ENCODE data around the gene RPRD1B.

Gene RPRD1B

DNA sequence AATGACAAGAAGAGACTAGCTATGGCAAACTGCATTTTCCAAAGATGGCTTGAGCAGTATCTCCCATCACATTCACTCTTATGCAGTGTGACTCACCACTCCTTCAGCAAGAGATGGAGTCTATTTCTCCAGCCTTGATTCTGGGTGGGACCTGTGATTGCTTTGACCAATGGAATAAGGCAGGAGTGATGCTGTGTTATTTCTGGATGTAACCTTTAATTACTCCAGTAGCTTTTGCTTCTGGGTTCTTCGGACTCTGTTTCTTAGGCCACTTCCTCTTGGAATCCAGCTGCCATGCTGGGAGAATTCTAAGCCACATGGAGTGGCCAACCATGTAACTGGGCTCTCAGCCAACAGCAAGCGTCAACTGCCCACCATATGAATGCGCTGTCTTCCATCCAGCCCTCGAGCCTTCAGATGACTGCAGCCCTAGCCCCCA lies 80.8 kb downstream of the RPRD1B start:
- intact Hi-C loops (cut with micrococcal nuclease): no loop called here
- Mint-ChIP-seq H3K9me3 (no peaks in the 10 kb centered on the region), H3K4me1 (ENCODE audit: low read depth) (peaks cover 35% of the 10 kb centered on the region), H3K27ac (no peak overlapping the region), H3K27me3 (no peaks in the 10 kb centered on the region), H3K36me3 (ENCODE audit: low read depth) (no peaks in the 10 kb centered on the region), H3K4me3 (no peak overlapping the region)

DNA sequence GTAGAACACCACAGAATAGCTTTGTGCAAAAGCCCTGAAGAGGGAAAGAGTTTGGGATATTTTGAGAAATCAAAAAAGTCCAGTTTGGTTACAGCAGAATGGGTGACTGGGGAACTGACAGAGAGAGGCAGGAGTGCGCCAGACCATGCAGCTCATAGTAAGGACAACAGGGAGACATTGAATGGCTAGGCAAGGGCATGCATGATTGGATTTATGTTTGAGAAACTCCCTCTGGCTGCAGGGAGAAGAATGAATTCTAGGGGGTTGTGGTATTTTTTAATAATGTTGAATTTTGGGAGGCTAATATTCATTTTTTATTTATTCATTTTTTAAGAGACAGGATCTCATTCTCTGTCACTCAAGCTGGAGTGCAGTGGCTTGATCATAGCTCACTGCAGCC lies 81.7 kb downstream of the RPRD1B start:
- Mint-ChIP-seq H3K9me3 (no peaks in the 10 kb centered on the region), H3K27ac (no peak overlapping the region), H3K36me3 (ENCODE audit: low read depth) (no peaks in the 10 kb centered on the region), H3K4me3 (no peak overlapping the region), H3K27me3 (no peaks in the 10 kb centered on the region), H3K4me1 (ENCODE audit: low read depth) (peaks cover 33% of the 10 kb centered on the region)
- intact Hi-C loops (cut with micrococcal nuclease): no loop called here

DNA sequence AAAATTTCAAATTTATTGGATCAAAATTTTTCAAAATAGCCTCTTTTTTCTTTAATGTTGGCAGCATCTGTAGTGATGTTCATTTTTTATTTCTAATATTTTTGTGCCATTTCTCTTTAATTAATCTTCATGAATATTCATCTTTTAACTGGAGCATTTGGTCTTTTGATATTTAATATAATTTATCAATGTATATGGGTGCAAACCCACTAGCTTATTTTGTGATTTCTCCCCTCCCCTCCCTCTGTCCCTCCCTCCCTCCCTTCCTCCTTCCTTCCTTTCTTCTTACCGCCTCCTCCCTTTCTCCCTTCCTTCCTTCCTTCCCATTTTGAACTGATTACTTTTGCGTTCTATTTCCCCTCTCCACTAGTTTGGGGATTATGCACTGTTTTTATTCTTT lies 82.3 kb downstream of the RPRD1B start:
- no peaks in the 10 kb centered on the region for H3K36me3 Mint-ChIP-seq (ENCODE audit: low read depth)
- H3K4me1 Mint-ChIP-seq (ENCODE audit: low read depth): peaks cover 33% of the 10 kb centered on the region
- no peaks in the 10 kb centered on the region for H3K27me3 Mint-ChIP-seq
- no peak overlapping the region for H3K4me3 Mint-ChIP-seq
- H3K9me3 Mint-ChIP-seq: no peaks in the 10 kb centered on the region
- intact Hi-C loops (cut with micrococcal nuclease): no loop called here
- no peak overlapping the region for H3K27ac Mint-ChIP-seq

DNA sequence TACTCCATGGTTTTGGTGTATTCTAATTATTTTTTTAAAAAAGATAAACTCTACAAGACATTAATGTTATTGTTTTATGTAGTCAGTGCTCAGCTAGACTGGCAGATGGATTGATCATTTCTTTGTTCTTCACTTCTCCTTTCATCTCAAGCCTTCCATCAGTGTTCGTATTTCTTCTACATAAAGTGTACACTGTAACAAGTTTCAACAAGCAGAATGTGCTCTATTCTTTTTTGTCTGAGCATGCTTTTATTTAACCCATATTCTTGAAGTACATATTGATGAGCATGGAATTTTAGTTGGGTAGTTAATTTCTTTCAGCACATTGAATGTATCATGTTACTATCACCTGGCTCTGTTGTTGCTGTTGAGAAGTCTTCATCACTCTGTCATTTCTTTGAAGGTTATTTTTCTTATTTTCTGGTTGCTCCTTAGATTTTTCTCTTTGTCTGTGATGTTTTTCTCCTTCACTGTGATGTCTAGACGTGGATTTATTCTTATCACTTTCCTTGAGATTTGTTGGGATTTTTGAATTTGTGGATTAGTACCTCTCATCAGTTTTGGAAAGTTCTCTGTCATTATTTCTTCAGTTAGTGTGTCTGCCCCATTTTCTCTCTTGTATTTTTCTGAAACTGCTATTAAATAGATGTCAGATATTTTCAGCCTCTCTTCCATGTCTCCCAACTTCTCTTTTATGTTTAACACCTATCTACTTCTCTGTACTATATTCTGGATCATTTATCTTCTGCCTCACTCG lies 83.0 kb downstream of the RPRD1B start:
- H3K36me3 Mint-ChIP-seq (ENCODE audit: low read depth): no peaks in the 10 kb centered on the region
- H3K4me1 Mint-ChIP-seq (ENCODE audit: low read depth): peaks cover 33% of the 10 kb centered on the region
- no peaks in the 10 kb centered on the region for H3K9me3 Mint-ChIP-seq
- no peak overlapping the region for H3K4me3 Mint-ChIP-seq
- intact Hi-C loops (cut with micrococcal nuclease): no loop called here
- no peaks in the 10 kb centered on the region for H3K27me3 Mint-ChIP-seq
- H3K27ac Mint-ChIP-seq: no peak overlapping the region

DNA sequence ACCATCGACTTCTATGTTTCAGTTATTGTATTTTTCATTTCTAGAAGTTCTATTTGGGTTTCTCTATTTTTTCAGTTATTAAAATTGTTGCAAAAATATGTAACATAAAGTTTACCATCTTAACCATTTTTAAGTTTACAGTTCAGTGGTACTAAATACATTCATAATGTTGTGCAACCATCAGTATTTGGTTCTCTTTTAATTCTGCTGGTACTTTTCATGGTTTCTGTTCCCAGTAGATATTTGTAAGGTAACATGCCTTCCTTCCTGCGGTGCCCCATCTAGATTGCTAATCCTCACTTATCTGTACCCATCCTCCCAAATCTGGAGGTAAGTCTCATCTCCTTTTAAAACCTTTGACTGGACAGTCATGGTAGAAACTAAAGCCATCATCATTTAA lies 83.7 kb downstream of the RPRD1B start:
- intact Hi-C loops (cut with micrococcal nuclease): no loop called here
- Mint-ChIP-seq H3K4me3 (no peak overlapping the region), H3K27ac (no peak overlapping the region), H3K27me3 (no peaks in the 10 kb centered on the region), H3K36me3 (ENCODE audit: low read depth) (no peaks in the 10 kb centered on the region), H3K4me1 (ENCODE audit: low read depth) (peaks cover 28% of the 10 kb centered on the region), H3K9me3 (no peaks in the 10 kb centered on the region)

DNA sequence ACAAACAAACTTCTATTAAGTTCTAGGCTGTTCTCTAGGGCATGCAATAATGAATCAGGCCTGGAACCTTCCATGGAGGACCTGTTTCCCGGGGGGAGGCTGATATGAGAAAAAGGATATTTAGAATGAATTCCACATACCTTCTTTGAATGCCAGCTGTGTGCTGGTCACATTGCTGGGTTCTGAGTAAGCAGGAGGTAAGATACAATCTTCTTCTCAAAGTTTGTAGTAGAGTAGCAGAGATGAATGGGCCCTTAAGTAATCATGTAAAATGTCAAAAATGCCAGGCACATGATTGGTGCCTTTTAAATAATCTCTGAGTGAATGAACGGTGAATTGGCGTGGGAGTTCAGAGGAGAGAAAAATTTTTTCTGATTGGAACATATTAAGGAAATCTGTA lies 84.1 kb downstream of the RPRD1B start:
- no peaks in the 10 kb centered on the region for H3K36me3 Mint-ChIP-seq (ENCODE audit: low read depth)
- H3K9me3 Mint-ChIP-seq: no peaks in the 10 kb centered on the region
- no peak overlapping the region for H3K27ac Mint-ChIP-seq

DNA sequence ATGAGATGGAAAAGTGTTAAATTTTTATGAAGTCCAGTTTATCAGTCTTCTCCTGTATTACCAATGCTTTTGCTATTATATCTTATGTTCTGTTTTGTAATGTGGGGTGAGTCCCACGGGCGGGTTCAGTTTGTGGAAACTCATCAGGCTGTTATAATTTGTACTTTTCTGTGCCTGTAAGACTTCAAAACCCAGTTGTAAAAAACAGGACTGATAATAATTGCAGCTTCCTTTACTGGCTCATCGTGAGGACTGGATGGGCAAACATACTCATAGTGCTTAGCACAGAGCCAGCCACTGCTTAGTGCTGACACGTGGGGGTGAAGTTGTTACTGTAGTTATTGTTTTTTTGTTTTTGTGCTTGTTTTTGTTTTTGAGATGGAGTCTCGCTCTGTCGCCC lies 85.9 kb downstream of the RPRD1B start:
- intact Hi-C loops (cut with micrococcal nuclease): no loop called here
- H3K9me3 Mint-ChIP-seq: no peaks in the 10 kb centered on the region

More for the DNA sequence above, 84.1 kb downstream of the RPRD1B start:
- no peak overlapping the region for H3K4me3 Mint-ChIP-seq
- intact Hi-C loops (cut with micrococcal nuclease): no loop called here
- H3K27me3 Mint-ChIP-seq: no peaks in the 10 kb centered on the region
- H3K4me1 Mint-ChIP-seq (ENCODE audit: low read depth): peaks cover 30% of the 10 kb centered on the region

DNA sequence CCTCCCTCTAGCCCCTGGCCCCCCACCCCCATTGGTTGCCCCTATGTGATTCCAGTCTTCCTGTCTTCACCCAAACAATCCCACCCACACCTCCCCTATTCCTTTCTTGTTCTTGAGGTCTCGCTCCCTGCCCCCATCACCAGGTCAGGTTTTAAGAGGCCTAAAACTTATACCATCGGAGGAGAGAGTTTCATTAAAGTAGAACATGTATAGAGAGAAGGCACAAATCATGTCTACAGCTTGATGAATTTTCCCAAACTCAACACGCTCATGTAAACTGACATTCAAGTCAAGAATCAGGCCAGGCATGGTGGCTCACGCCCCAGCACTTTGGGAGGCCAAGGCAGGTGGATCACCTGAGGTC lies 87.1 kb downstream of the RPRD1B start:
- Mint-ChIP-seq H3K27ac (no peak overlapping the region), H3K4me3 (no peak overlapping the region), H3K27me3 (no peaks in the 10 kb centered on the region), H3K4me1 (ENCODE audit: low read depth) (peaks cover 24% of the 10 kb centered on the region), H3K9me3 (no peaks in the 10 kb centered on the region), H3K36me3 (ENCODE audit: low read depth) (no peaks in the 10 kb centered on the region)
- intact Hi-C loops (cut with micrococcal nuclease): no loop called here

More for the DNA sequence above, 85.9 kb downstream of the RPRD1B start:
- H3K27ac Mint-ChIP-seq: no peak overlapping the region
- H3K4me3 Mint-ChIP-seq: no peak overlapping the region
- H3K4me1 Mint-ChIP-seq (ENCODE audit: low read depth): peaks cover 26% of the 10 kb centered on the region
- no peaks in the 10 kb centered on the region for H3K36me3 Mint-ChIP-seq (ENCODE audit: low read depth)
- no peaks in the 10 kb centered on the region for H3K27me3 Mint-ChIP-seq

DNA sequence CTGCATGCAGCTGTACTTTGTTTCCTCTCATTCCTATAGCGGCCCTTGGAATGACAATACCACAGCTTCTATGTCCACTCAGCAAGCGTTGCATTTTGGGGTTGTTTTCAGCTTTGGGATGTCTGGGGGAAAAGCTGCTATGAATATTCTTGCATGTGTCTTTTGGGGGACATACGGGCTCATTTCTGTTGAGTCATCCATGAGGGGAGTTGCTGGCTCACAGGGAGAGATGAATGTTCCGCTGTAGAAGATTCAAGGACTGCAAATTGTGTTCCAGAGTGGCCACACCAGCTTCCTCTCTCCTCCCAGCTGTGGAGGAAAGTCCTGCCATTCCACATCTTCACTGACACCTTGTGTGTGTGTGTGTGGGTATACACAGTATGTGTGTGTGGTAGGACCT lies 88.2 kb downstream of the RPRD1B start:
- Mint-ChIP-seq H3K4me3 (no peak overlapping the region), H3K27ac (no peak overlapping the region), H3K9me3 (no peaks in the 10 kb centered on the region), H3K4me1 (ENCODE audit: low read depth) (peaks cover 26% of the 10 kb centered on the region), H3K36me3 (ENCODE audit: low read depth) (no peaks in the 10 kb centered on the region), H3K27me3 (no peaks in the 10 kb centered on the region)
- intact Hi-C loops (cut with micrococcal nuclease): no loop called here

DNA sequence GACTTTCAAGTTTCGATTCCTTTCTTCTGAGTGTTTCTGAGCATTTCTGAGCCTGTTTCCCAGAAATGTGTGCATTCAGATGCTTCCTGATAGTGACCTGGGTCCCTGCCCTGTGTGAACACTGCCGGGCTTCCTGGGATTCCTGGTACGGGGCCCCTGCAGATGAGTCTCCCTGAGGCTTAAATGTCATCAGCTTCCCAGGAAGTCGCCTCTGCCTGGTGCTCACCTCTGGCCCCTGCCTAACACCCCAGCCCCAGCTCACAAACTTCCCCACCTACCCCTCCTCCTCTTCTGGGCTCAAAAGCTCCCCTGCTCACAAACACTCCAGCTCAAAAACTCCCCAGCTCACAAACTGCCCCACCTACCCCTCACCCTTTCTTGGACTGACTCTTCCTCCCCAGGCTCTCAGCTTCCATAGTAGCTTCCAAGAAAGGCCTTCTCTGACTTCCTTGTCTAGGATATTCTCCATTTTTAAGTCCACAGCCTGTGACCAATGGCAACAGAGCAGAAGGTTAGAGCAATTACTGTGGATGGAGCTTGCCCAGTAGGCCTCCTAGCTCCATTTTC lies 89.6 kb downstream of the RPRD1B start:
- Mint-ChIP-seq H3K4me1 (ENCODE audit: low read depth) (peaks cover 21% of the 10 kb centered on the region), H3K9me3 (no peaks in the 10 kb centered on the region), H3K4me3 (no peak overlapping the region), H3K36me3 (ENCODE audit: low read depth) (no peaks in the 10 kb centered on the region), H3K27me3 (no peaks in the 10 kb centered on the region), H3K27ac (peak overlapping the region; percentile 77)
- intact Hi-C loops (cut with micrococcal nuclease): no loop called here

DNA sequence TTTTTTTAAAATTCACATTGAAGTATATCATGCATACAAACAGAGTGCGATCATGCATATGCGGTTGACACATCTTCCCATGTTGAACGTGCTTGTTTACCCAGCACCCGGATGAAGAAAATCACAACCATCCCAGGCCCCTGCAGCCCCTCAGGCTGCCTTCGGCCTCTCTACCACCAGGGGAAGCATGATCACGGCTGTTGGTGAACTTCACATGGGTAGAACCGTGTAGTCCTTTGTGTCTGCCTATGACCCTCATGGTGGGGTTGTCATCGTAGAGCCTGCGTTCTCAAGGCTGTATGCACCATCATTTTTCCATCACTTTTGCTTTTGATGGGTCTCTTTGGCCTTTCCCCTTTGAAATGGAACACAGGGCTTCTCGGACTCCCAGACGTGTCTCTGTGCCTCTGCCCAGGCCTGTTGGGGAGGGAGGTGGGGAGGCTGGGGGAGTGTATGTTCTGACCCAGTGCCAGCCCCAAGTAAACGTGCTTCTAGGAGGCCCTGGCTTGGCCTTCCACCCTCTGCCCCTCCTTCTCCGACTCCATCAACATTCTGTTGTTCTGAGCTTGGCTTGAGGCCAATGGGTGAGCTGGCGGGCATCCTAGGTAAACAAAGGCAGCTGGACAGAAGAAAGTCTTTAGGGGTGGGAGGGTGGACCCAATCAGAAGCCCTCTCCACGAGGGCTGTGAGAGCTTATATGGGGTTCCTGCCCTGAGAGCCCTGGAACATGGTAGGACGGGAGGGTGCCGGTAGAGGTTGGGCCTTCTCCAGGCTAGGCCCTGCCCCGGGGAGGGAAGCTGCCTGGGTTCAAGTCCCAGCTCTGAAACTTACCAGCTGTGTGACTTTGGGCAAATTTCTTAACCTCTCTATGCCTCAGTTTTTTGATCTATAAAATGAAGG lies 91.9 kb downstream of the RPRD1B start:
- H3K4me1 Mint-ChIP-seq (ENCODE audit: low read depth): peaks cover 21% of the 10 kb centered on the region
- H3K27ac Mint-ChIP-seq: no peak overlapping the region
- H3K4me3 Mint-ChIP-seq: no peak overlapping the region
- intact Hi-C loops (cut with micrococcal nuclease): no loop called here
- H3K36me3 Mint-ChIP-seq (ENCODE audit: low read depth): peaks cover 8% of the 10 kb centered on the region
- H3K27me3 Mint-ChIP-seq: no peaks in the 10 kb centered on the region
- no peaks in the 10 kb centered on the region for H3K9me3 Mint-ChIP-seq

DNA sequence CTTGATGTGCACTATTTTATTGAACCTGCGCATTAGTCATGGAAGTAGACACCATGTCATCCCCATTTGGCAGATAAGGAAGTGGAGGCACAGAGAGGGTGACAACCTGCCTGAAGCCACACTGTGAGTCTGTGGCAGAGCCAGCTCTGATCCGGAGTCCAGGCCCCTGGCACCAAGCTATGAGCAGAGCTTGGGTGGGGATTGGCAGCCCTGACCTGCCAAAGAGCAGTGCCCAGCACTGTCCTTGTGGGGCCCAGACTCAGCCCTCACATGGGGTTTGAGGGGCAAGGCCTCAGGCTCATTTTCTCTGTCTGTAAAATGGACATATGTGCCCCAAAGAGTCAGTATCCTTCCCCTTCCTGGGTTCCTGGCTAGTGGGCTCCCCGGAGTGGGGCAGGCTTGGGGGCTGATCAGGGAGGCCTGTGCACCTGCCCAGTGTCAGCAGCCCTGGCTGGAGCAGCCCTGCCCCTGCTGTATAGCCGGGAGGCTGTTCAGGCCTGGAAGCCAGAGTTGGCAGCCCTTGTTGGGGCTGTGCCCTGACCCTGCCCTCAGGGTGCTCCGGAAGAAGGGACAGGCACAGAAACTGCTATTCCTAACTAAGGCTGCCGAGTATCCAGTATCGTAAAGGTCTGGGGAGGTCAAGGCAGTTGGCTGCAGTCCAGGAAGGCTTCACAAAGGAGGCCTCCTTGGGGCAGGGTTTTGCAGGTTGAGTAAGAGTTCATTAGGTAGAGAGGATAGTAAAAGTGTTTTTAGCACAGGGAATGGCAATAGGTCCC lies 92.8 kb downstream of the RPRD1B start:
- Mint-ChIP-seq H3K9me3 (no peaks in the 10 kb centered on the region), H3K4me1 (ENCODE audit: low read depth) (peaks cover 21% of the 10 kb centered on the region), H3K36me3 (ENCODE audit: low read depth) (peaks cover 14% of the 10 kb centered on the region), H3K4me3 (no peak overlapping the region), H3K27ac (peak overlapping the region; percentile 34), H3K27me3 (no peaks in the 10 kb centered on the region)
- intact Hi-C loops (cut with micrococcal nuclease): no loop called here

DNA sequence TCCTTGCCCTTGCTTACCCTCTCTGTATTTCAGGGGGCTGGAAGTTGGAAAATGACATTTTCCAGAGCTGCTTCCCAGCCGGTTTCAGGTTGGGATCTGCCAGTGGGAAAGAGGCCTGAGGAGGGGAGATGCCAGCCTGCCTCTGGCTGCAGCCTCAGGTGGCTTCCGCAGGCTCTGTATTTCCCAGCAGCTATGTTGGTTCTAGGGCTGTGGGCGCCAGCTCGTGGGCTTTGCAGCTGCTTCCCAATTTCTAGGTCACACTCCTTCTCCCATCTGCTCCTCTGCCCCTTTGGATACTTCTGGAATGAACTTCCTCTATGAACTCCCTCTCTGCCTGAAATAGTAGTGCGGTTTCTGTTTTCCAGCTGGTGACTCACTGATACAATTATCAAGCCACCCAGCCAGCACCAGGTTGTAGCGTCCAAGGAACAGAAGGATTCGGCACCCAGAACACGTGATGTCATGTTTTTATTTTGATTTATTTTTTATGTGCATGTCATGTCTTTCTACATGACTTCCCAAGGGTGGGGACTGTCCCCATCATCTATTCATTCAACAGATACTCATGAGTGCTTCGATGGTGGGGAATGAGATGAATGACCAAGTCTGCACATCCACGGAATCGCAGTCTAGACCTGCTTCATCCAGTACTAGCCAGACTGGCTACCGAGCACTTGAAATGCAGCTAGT lies 93.5 kb downstream of the RPRD1B start:
- H3K4me1 Mint-ChIP-seq (ENCODE audit: low read depth): peaks cover 21% of the 10 kb centered on the region
- H3K27ac Mint-ChIP-seq: peak overlapping the region; percentile 34
- intact Hi-C loops (cut with micrococcal nuclease): no loop called here
- H3K4me3 Mint-ChIP-seq: no peak overlapping the region
- H3K27me3 Mint-ChIP-seq: no peaks in the 10 kb centered on the region
- H3K9me3 Mint-ChIP-seq: no peaks in the 10 kb centered on the region
- peaks cover 15% of the 10 kb centered on the region for H3K36me3 Mint-ChIP-seq (ENCODE audit: low read depth)

Data from dendritic cell treated with granulocyte-macrophage colony-stimulating factor and Interleukin-4, amounts not matched to agents 40 ng/mL and 50 ng/mL, for 4 days (primary cell).